Bronchial epithelial cell (primary cell): ENCODE data around the gene KRT16. TPM values are rescaled to one million over a fixed set of nuclear protein-coding genes. Genes with fewer than 3 reads are reported as not detected.
A peak's percentile ranks its signal among the peaks of the same experiment; 100 is the strongest.
"Not testable (repeated sequence)": the region's sequence is repeated elsewhere in the genome, so short reads cannot be mapped to it uniquely, and the experiment has no call there.

ENCODE experiments used
- DNase-seq: peaks from one replicate; pipeline ENCODE4 v3.0.0-alpha.2; 2010; ENCODE audit warnings: low read depth
- FAIRE-seq: peaks from 2 replicates; lab custom pipeline; 2011; peaks lifted over from hg19 to GRCh38; lab: Jason Lieb, UNC
- H3K27me3 ChIP-seq: 2 replicates; pipeline ENCODE4 v1.5.1; 2011; ENCODE audit warnings: low read length; ENCODE audit not compliant: control insufficient read depth, insufficient read depth
- H3K36me3 ChIP-seq: 2 replicates; pipeline ENCODE4 v1.5.1; 2011; ENCODE audit warnings: low read length; ENCODE audit not compliant: control insufficient read depth, insufficient read depth
- H3K4me3 ChIP-seq: 2 replicates; pipeline ENCODE4 v1.5.1; 2011; ENCODE audit warnings: mild to moderate bottlenecking, low read depth, low read length, control low read depth
- CTCF ChIP-seq: IDR thresholded peaks from 2 replicates; pipeline ENCODE4 v1.5.1; 2011; ENCODE audit warnings: mild to moderate bottlenecking, moderate library complexity, low read length, control low read depth, inconsistent platforms; ENCODE audit not compliant: insufficient read depth, severe bottlenecking
- total RNA-seq: library from RNA; depleted of rRNA; stranded (reverse); fragments of >200 nt; gene quantifications from 2 replicates; pipeline ENCODE4 v1.2.1, GENCODE V29; 2014

The KRT16 gene
- total RNA-seq, 1 donor from 2014 or later = 1,390 TPM

- peak; percentile 98 for DNase-seq
- H3K36me3 ChIP-seq = peaks cover 18% of the 10 kb centered on the region
- FAIRE-seq = peak; percentile 96
- peak; percentile 10 for TF ChIP-seq CTCF
- H3K4me3 ChIP-seq = peak within 1 kb of the TSS; percentile 45
- H3K27me3 ChIP-seq = no peaks in the 10 kb centered on the region
Observed at GRCh38 chr17:41624208-41625101, 11.9 kb upstream of the KRT16 start, which contains the start of gene KRT17. Gene KRT17, minus strand, starts transcription at chr17:41624575. Its CDS starts 66 bp downstream, at chr17:41624509.

- not testable (repeated sequence) for FAIRE-seq, DNase-seq, H3K27me3 ChIP-seq
- Histone ChIP-seq H3K4me3 (peak overlapping the region; percentile 45), H3K36me3 (peaks cover 18% of the 10 kb centered on the region)
Observed at GRCh38 chr17:41623184-41623861, 10.8 kb upstream of the KRT16 start.

- Histone ChIP-seq H3K4me3 (peak overlapping the region; percentile 45), H3K36me3 (peaks cover 18% of the 10 kb centered on the region)
- not testable (repeated sequence) for H3K27me3 ChIP-seq
- FAIRE-seq (peak; percentile 97), DNase-seq (peak; percentile 43)
Observed at GRCh38 chr17:41622340-41623183, 10.0 kb upstream of the KRT16 start.

- DNase-seq = peak; percentile 69
- H3K4me3 ChIP-seq = peak overlapping the region; percentile 45
Observed at GRCh38 chr17:41621916-41622315, 9.3 kb upstream of the KRT16 start.

GRCh38 chr17:41621435-41621817, 8.9 kb upstream of the KRT16 start:
- not testable (repeated sequence) for DNase-seq, H3K4me3 ChIP-seq, H3K27me3 ChIP-seq
- peak; percentile 32 for FAIRE-seq
- H3K36me3 ChIP-seq = peaks cover 18% of the 10 kb centered on the region

More at GRCh38 chr17:41621916-41622315, 9.3 kb upstream of the KRT16 start:
- H3K36me3 ChIP-seq = peaks cover 18% of the 10 kb centered on the region
- no peak for TF ChIP-seq CTCF
- FAIRE-seq = no peak
- H3K27me3 ChIP-seq = no peaks in the 10 kb centered on the region

GRCh38 chr17:41620583-41621434, 8.2 kb upstream of the KRT16 start:
- H3K4me3 ChIP-seq = no peak overlapping the region
- FAIRE-seq (no peak), DNase-seq (peak; percentile 91)
- TF ChIP-seq CTCF = peak; percentile 34
- H3K27me3 ChIP-seq = no peaks in the 10 kb centered on the region
- H3K36me3 ChIP-seq = peaks cover 18% of the 10 kb centered on the region

GRCh38 chr17:41619927-41620582, 7.5 kb upstream of the KRT16 start:
- DNase-seq (peak; percentile 89), FAIRE-seq (peak; percentile 58)
- H3K36me3 ChIP-seq = peaks cover 18% of the 10 kb centered on the region
- not testable (repeated sequence) for H3K27me3 ChIP-seq, H3K4me3 ChIP-seq
